LoVo (cell line): ENCODE data around the gene ZBTB34.

Source experiments
- DNase-seq: peaks from one replicate; pipeline ENCODE4 v3.0.0-alpha.2; 2016; ENCODE audit warnings: low spot score

Gene ZBTB34

GRCh38 chr9:126842977-126843799 lies 17.3 kb upstream of the ZBTB34 start:
- DNase-seq: no peak

DNA sequence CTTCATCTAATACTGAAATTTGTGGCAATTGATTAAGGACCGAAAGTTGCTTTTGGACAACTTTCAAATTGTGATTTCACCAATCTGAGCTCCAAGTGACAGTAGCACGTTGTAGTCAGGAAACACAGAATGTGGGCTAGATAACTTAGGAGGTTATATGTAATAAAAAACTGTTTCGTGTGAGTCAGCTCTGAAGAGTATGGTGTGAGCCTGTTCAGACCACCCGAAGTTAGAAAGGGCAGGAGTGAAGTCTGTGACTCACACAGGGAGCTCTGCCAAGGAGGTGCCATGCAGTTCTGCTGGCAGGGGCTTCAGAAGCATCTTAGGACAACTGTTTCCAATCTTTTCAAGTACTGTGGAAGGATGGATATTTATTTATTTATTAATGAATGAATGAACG lies 16.4 kb upstream of the ZBTB34 start:
- peak; percentile 25 for DNase-seq

- no peak for DNase-seq
Measured at GRCh38 chr9:126847051-126847450, 13.4 kb upstream of the ZBTB34 start.

DNA sequence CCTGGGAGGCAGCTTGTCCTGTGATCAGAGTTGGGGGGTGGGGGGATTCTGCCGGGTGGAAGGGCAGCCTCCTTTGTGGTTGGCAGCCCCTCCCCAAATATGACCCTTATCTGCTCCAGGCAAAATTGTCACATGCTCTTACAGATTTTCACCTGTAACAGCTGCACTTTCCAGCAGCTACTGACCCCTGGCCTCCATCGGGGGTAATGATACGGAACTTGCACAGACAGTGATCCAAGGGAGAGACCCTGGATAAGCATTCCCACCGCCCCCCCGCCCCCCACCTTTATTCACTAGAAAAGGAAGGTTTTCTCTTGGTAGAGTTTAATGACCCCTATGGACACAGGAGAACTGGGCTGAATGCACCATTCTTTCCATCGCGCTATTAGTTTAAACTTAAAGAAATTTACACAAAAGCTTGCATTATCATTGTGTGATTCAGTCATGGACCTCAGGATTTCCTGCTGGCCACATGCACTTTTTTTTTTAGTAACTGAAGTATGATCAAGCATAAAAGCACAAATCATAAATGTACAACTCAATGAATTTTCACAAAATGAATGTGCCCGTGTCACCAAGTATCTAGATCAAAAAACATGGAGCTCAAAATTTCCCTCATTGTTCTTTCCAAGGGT lies 10.7 kb upstream of the ZBTB34 start:
- DNase-seq: no peak

DNA sequence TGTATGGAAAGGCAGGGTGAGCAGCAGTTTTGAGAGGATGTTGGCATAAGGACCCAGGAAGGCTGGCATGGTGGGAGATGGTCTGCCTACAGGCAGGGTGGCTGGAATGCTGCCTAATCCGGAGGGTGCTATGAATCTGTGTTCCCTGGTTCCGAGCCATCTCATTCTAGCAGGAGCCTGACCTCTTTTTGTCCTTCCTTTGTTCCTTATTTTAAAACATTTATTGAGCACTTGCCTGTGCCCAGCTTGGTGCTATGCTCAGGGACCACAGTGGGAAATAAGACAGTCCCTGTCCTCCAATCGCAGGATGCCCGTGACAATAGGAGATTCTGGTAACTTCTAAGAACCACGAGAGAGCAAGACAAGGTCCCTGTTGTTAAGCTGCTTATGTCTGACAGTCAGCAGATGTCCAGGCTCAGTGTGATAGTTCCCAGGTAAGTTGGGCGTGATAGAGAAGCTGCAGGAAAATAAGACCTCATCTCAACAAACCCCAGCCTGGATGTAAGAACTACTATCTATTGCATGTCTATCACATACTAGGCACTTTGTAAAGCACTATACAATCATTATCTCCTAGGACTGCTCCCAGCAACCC lies 9.1 kb upstream of the ZBTB34 start:
- no peak for DNase-seq

DNA sequence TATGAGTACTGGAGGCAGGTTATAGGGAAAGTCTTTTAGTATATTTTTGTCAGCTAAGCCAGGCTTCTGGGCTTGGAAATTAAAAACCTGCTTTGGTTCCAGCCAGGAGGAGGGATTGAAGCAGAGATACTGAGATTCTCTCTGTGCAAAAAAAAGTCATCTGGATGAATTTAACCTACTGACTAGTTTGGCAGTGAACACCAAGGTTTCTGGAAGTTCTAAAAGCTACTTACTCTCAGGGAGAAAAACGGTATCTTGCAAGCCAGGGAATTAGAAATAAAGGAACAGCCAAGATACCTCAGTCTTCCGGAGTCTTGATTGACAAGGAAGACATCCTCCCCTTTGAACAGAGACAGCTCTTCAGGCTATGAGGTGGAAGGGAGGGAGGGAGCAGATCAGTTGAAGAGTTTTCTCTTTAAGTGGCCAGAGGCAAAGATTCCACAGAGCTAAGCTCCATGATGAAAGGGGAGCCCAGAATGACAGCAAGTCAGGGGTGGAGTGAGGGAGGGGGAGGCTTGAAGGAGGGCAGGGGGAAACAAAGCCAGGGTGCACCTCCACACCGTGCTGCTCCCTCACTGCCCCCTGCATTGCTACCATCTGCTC lies 8.3 kb upstream of the ZBTB34 start:
- DNase-seq: no peak

- no peak for DNase-seq
Measured at GRCh38 chr9:126853667-126854066, 6.8 kb upstream of the ZBTB34 start.

- DNase-seq: no peak
Measured at GRCh38 chr9:126854734-126855133, 5.7 kb upstream of the ZBTB34 start.

- no peak for DNase-seq
Measured at GRCh38 chr9:126856326-126856877, 4.0 kb upstream of the ZBTB34 start.

DNA sequence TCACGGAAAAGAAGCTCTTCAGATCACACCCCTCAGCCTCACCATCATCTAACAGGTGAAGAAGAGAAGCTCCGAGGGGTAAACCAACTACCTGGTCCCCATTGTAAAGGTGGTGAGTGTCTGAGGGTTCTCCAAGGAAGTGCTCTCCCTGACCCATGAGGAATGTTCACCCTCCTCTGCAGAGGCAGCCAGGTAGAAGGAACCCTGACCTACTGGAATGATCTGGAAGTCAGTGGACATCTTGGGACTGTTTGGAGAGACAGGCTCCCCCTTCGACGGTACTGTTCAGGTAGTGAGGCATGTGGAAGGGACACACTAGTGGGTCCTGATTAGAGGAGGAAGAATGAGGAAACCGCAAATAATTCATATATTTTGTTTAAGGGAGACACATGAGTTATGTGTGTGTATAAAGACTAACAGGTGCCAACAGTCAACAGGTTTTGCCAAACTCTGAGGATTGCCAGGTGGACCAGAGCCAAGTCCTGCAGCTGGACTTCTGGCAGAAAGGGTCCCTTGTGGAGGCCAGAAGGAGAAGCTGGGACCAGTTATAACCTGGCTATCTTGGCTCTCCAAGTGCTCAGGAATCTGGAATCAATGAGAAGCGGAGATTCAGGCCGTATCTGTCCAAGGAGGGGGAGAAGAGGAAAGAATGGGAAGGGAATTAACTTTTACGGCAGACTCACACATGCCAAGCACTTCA lies 3.0 kb upstream of the ZBTB34 start:
- DNase-seq: no peak

- no peak for DNase-seq
Measured at GRCh38 chr9:126859111-126859510, 1.3 kb upstream of the ZBTB34 start.

GRCh38 chr9:126860757-126861466 lies 473 bp downstream of the ZBTB34 start:
- peak; percentile 20 for DNase-seq

- DNase-seq: no peak
Measured at GRCh38 chr9:126861707-126862103, 1.3 kb downstream of the ZBTB34 start.

DNA sequence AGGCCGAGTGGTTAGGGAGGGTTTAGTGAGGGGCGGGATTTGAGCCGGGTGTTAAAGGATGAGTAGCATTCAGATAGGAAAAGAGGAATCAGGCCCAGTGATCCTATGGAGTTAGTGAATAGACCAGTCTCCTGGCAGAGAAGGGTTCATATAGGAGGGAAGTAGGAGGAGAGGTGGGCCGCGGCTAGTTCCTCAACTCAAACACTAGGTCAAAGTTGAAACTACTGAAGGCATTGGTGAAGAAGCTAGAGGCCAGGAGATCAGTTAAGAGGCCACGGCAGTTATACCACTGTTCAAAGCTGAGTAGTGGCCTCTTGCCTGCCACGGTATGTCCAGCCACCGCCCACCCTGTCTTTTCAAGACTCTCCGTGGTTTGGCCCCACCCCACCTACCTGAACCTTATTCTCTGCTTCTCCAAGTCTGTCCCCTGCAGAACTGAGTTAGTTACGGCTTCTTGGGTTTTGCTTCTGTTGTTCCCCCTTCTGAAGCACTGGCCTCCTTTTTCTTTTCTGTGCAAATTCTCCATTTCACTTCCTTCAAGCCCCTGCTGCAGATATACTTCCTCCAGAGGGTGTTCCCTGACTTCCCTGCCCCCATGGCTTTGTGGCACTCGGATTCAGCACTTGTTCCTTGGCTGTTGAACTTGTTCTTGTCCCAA lies 1.8 kb downstream of the ZBTB34 start:
- DNase-seq: no peak

- DNase-seq: no peak
Measured at GRCh38 chr9:126864771-126865170, 4.3 kb downstream of the ZBTB34 start.

GRCh38 chr9:126869368-126869767 lies 8.9 kb downstream of the ZBTB34 start:
- no peak for DNase-seq

DNA sequence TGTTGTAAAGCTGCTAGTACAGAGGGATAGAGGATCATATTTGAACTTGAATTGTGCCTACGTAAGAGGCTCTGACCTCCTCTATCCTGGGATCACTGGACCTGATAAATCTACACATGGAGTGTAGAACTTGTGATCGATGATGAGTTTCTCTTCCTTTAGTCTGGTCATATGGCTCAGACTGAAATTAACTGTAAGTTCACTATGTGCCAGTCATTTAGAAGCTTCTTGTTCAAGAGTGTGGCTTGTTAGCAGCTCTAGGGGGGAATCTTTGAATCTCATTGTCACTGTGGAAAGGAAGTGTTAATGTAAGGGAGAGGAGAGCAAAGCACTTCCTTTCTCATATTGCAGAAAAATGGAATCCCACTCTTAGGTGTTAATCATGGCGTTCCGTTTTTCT lies 12.1 kb downstream of the ZBTB34 start:
- DNase-seq: no peak

DNA sequence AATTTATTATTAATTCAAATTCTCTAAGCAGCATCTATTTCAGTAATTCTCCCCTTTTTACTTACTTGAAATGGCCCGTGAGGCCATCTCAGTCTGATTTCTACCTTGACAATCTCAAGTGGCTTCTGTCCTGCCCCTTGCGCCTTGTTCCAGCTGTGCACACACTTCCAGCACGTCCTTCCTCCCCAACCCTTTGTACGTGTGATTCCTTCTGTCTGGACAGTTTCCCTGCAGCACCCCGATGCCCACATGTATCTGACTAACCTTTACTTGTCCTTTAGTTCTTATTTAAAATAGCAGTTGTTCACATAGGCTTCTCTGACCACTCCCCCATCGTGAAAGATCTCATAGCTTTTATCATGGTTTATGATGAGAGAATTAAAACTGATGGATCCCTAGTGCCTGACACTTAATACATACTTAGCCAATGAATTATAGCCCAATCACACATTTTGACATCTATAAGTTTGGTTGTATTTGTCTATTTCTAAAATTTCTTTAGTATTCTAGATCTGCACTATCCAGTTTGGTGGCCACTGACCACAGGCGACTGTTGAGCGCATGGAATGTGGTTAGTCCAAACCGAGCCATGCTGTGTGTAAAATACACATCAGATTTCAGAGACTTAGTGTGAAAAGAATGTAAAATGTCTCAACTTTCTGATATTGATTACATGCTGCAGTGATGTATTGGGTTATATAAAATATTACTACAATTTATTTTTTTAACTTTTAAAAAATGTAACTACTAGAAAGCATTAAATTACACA lies 14.3 kb downstream of the ZBTB34 start:
- DNase-seq: no peak

DNA sequence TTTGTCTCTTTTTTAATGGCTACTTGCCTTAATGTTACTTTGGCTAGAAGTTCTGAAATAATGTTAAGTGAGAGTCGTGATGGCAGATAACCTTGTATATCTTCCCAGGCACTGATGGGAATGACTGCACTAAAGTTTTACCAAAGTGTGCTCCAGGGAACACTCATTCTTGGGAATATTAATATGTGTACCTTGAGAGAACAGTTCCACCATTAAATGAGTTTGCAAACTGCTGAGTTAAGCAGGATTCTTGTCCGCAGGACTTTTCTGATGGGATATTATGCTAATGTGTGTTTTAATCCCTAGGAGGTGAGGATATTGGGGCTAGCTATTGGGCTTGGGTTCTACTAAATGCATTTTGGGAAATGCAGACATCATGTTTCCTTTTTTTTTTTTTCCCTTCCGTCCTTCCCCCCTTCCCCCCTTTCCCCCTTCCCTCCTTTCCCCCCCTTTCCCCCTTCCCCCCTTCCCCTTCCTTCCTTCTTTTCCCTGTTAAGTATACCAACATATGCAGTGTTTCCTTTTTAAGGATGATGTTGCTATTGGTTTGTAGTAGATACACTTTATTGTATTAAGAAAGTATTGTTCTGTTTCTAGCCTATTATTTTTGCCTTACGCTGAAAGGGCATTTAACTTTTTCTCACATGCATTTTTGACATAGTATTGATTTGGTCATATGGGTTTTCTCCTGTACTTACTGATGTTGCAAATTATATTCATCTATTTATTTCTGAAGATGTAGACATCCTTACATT lies 15.5 kb downstream of the ZBTB34 start:
- DNase-seq: no peak
